ENCODE results near the gene PLD6.
"Not testable (repeated sequence)": the region's sequence is repeated elsewhere in the genome, so short reads cannot be mapped to it uniquely, and the experiment has no call there.

Gene PLD6

GRCh38 chr17:17172990-17173389, 33.1 kb downstream of the PLD6 start:
- DNase-seq, result no peak

- DNase-seq, result no peak
Observed at GRCh38 chr17:17172001-17172939, 33.9 kb downstream of the PLD6 start.

- DNase-seq, result no peak
Observed at GRCh38 chr17:17171186-17171585, 34.9 kb downstream of the PLD6 start.

GRCh38 chr17:17170346-17170985, 35.7 kb downstream of the PLD6 start:
- DNase-seq, result no peak

- DNase-seq, result no peak
Observed at GRCh38 chr17:17169396-17169795, 36.7 kb downstream of the PLD6 start.

- DNase-seq, result no peak
Observed at GRCh38 chr17:17168401-17168800, 37.7 kb downstream of the PLD6 start.

GRCh38 chr17:17167986-17168385, 38.1 kb downstream of the PLD6 start:
- DNase-seq, result no peak

GRCh38 chr17:17167356-17167755, 38.8 kb downstream of the PLD6 start:
- no peak for DNase-seq

GRCh38 chr17:17166446-17166845, 39.7 kb downstream of the PLD6 start:
- DNase-seq, result no peak

GRCh38 chr17:17165666-17166308, 40.3 kb downstream of the PLD6 start:
- no peak for DNase-seq

GRCh38 chr17:17164676-17165075, 41.5 kb downstream of the PLD6 start:
- DNase-seq, result no peak

- no peak for DNase-seq
Observed at GRCh38 chr17:17164156-17164555, 42.0 kb downstream of the PLD6 start.

- DNase-seq, result no peak
Observed at GRCh38 chr17:17161759-17162158, 44.4 kb downstream of the PLD6 start.

- no peak for DNase-seq
Observed at GRCh38 chr17:17161121-17161520, 45.0 kb downstream of the PLD6 start.

- no peak for DNase-seq
Observed at GRCh38 chr17:17159571-17159970, 46.6 kb downstream of the PLD6 start.

GRCh38 chr17:17158506-17158905, 47.6 kb downstream of the PLD6 start:
- DNase-seq, result not testable (repeated sequence)

- DNase-seq, result no peak
Observed at GRCh38 chr17:17157041-17157440, 49.1 kb downstream of the PLD6 start.

- DNase-seq, result no peak
Observed at GRCh38 chr17:17156511-17156910, 49.6 kb downstream of the PLD6 start.

- DNase-seq, result no peak
Observed at GRCh38 chr17:17156107-17156506, 50.0 kb downstream of the PLD6 start.

- peak in 1 of 6 experiments; percentile 25 for DNase-seq
Observed at GRCh38 chr17:17155568-17155967, 50.6 kb downstream of the PLD6 start.

GRCh38 chr17:17154981-17155380, 51.2 kb downstream of the PLD6 start:
- peak in 1 of 6 experiments; percentile 9 for DNase-seq

GRCh38 chr17:17154556-17154955, 51.6 kb downstream of the PLD6 start:
- DNase-seq, result no peak

- no peak for DNase-seq
Observed at GRCh38 chr17:17153709-17154108, 52.4 kb downstream of the PLD6 start.

GRCh38 chr17:17153071-17153470, 53.1 kb downstream of the PLD6 start:
- DNase-seq, result no peak
